HEK293 (cell line): ENCODE measurements around the gene ACTA1.

Source experiments
- HIC1 ChIP-seq: fragments of 450-650 bp; formaldehyde crosslinking; IDR thresholded peaks from 2 replicates; pipeline ENCODE4 v1.5.1; 2016; ENCODE audit warnings: missing biosample characterization, missing genetic modification characterization
- MZF1 ChIP-seq: fragments of 450-650 bp; formaldehyde crosslinking; IDR thresholded peaks from 2 replicates; pipeline ENCODE4 v1.5.1; 2017; ENCODE audit warnings: missing biosample characterization, missing genetic modification characterization, borderline replicate concordance
- PRDM1 ChIP-seq: fragments of 450-650 bp; formaldehyde crosslinking; IDR thresholded peaks from 2 replicates; pipeline ENCODE4; 2016; ENCODE audit warnings: missing biosample characterization, missing genetic modification characterization
- PRDM10 ChIP-seq: fragments of 450-650 bp; formaldehyde crosslinking; IDR thresholded peaks from 2 replicates; pipeline ENCODE4 v1.5.1; 2016; ENCODE audit warnings: missing biosample characterization, missing genetic modification characterization
- PRDM4 ChIP-seq: fragments of 450-650 bp; formaldehyde crosslinking; IDR thresholded peaks from 2 replicates; pipeline ENCODE4 v1.5.1; 2017; ENCODE audit warnings: missing biosample characterization, missing genetic modification characterization
- REST ChIP-seq: fragments of 450-650 bp; formaldehyde crosslinking; IDR thresholded peaks from 2 replicates; pipeline ENCODE4 v1.5.1; 2016; ENCODE audit warnings: missing biosample characterization, missing genetic modification characterization
- SALL2 ChIP-seq: fragments of 450-650 bp; formaldehyde crosslinking; IDR thresholded peaks from 2 replicates; pipeline ENCODE4 v1.5.0; 2017; ENCODE audit warnings: missing biosample characterization, mild to moderate bottlenecking, missing genetic modification characterization, borderline replicate concordance
- SETDB1 ChIP-seq: IDR thresholded peaks from one replicate; pipeline ENCODE4 v1.6.1; 2017; ENCODE audit warnings: mild to moderate bottlenecking, low read length, moderate library complexity, mixed read lengths; ENCODE audit not compliant: insufficient read length
- TRIM28 ChIP-seq: IDR thresholded peaks from 2 replicates; pipeline ENCODE4 v1.6.1; 2011; ENCODE audit warnings: low read length, control low read depth, borderline replicate concordance
- WT1 ChIP-seq: fragments of 450-650 bp; formaldehyde crosslinking; IDR thresholded peaks from 2 replicates; pipeline ENCODE4 v1.5.1; 2016; ENCODE audit warnings: missing biosample characterization, missing genetic modification characterization
- ZFP37 ChIP-seq: fragments of 450-650 bp; formaldehyde crosslinking; IDR thresholded peaks from 2 replicates; pipeline ENCODE4 v1.5.1; 2016; ENCODE audit warnings: missing biosample characterization, missing genetic modification characterization
- ZIC2 ChIP-seq: fragments of 450-650 bp; formaldehyde crosslinking; IDR thresholded peaks from 2 replicates; pipeline ENCODE4 v1.5.1; 2016; ENCODE audit warnings: missing biosample characterization, missing genetic modification characterization
- ZNF169 ChIP-seq: fragments of 450-650 bp; formaldehyde crosslinking; IDR thresholded peaks from 2 replicates; pipeline ENCODE4 v1.5.1; 2016; ENCODE audit warnings: missing biosample characterization, missing genetic modification characterization
- ZNF184 ChIP-seq: fragments of 450-650 bp; IDR thresholded peaks from 2 replicates; pipeline ENCODE4 v1.5.1; 2018; ENCODE audit warnings: missing biosample characterization, mild to moderate bottlenecking, missing genetic modification characterization
- ZNF239 ChIP-seq: fragments of 450-650 bp; formaldehyde crosslinking; IDR thresholded peaks from 2 replicates; pipeline ENCODE4 v1.5.1; 2016; ENCODE audit warnings: missing biosample characterization, missing genetic modification characterization
- ZNF350 ChIP-seq: fragments of 450-650 bp; formaldehyde crosslinking; IDR thresholded peaks from 2 replicates; pipeline ENCODE4 v1.5.0; 2017; ENCODE audit warnings: missing biosample characterization, mild to moderate bottlenecking, missing genetic modification characterization
- ZNF404 ChIP-seq: fragments of 450-650 bp; formaldehyde crosslinking; IDR thresholded peaks from 2 replicates; pipeline ENCODE4 v1.5.1; 2017; ENCODE audit warnings: missing biosample characterization, missing genetic modification characterization
- ZNF530 ChIP-seq: fragments of 450-650 bp; formaldehyde crosslinking; IDR thresholded peaks from 2 replicates; pipeline ENCODE4 v1.5.1; 2016; ENCODE audit warnings: low read depth, missing biosample characterization, missing genetic modification characterization
- ZNF555 ChIP-seq: fragments of 450-650 bp; formaldehyde crosslinking; conservative IDR thresholded peaks from 2 replicates; pipeline ENCODE4 v1.5.1; 2017; ENCODE audit warnings: missing biosample characterization, mild to moderate bottlenecking, missing genetic modification characterization, inconsistent platforms
- ZNF580 ChIP-seq: fragments of 450-650 bp; formaldehyde crosslinking; IDR thresholded peaks from 2 replicates; pipeline ENCODE4 v1.5.1; 2016; ENCODE audit warnings: missing biosample characterization, missing genetic modification characterization
- ZNF585B ChIP-seq: fragments of 450-650 bp; formaldehyde crosslinking; IDR thresholded peaks from 2 replicates; pipeline ENCODE4 v1.5.1; 2016; ENCODE audit warnings: missing biosample characterization, missing genetic modification characterization
- ZNF624 ChIP-seq: fragments of 450-650 bp; formaldehyde crosslinking; IDR thresholded peaks from 2 replicates; pipeline ENCODE4 v1.5.1; 2017; ENCODE audit warnings: missing biosample characterization, missing genetic modification characterization
- ZNF654 ChIP-seq: fragments of 450-650 bp; formaldehyde crosslinking; IDR thresholded peaks from 2 replicates; pipeline ENCODE4 v1.5.1; 2016; ENCODE audit warnings: low read depth, missing biosample characterization, missing genetic modification characterization
- ZNF658 ChIP-seq: fragments of 450-650 bp; formaldehyde crosslinking; IDR thresholded peaks from 2 replicates; pipeline ENCODE4; 2016; ENCODE audit warnings: missing biosample characterization, missing genetic modification characterization
- ZNF701 ChIP-seq: fragments of 450-650 bp; formaldehyde crosslinking; IDR thresholded peaks from 2 replicates; pipeline ENCODE4 v1.5.1; 2016; ENCODE audit warnings: missing biosample characterization, missing genetic modification characterization
- ZNF792 ChIP-seq: fragments of 450-650 bp; formaldehyde crosslinking; IDR thresholded peaks from 2 replicates; pipeline ENCODE4 v1.5.1; 2016; ENCODE audit warnings: missing biosample characterization, missing genetic modification characterization
- ZSCAN4 ChIP-seq: fragments of 450-650 bp; formaldehyde crosslinking; IDR thresholded peaks from 2 replicates; pipeline ENCODE4 v1.5.1; 2017; ENCODE audit warnings: missing biosample characterization, missing genetic modification characterization

The ACTA1 gene

GRCh38 chr1:229410692-229411433 lies 23.0 kb downstream of the ACTA1 start (continued):
- TF ChIP-seq PRDM10 (tag by site-specific recombination): peak; percentile 45; the same call in 1 of the 2 replicates
- no peak for TF ChIP-seq ZSCAN4 (tag by site-specific recombination)
- TF ChIP-seq ZNF624: no peak
- no peak for TF ChIP-seq ZNF580 (tag by site-specific recombination)
- no peak for TF ChIP-seq ZNF654 (tag by site-specific recombination)
- no peak for TF ChIP-seq PRDM1 (tag by site-specific recombination)
- no peak for TF ChIP-seq ZNF239 (tag by site-specific recombination)
- TF ChIP-seq ZNF404 (tag by site-specific recombination): no peak
- TF ChIP-seq PRDM4 (tag by site-specific recombination): no peak
- no peak for TF ChIP-seq SALL2 (tag by site-specific recombination)
- no peak for TF ChIP-seq ZNF701 (tag by site-specific recombination)
- peak; percentile 91 for TF ChIP-seq WT1 (tag by site-specific recombination)
- no peak for TF ChIP-seq ZNF350 (tag by site-specific recombination)
- TF ChIP-seq ZNF530 (tag by site-specific recombination): no peak
- no peak for TF ChIP-seq ZNF555 (tag by site-specific recombination)
- peak; percentile 61; the same call in 1 of the 2 replicates for TF ChIP-seq HIC1 (tag by site-specific recombination)
- TF ChIP-seq ZNF169 (tag by site-specific recombination): no peak
- TF ChIP-seq ZFP37 (tag by site-specific recombination): no peak
- peak; percentile 98 for TF ChIP-seq ZIC2 (tag by site-specific recombination)
- no peak for TF ChIP-seq ZNF184
- TF ChIP-seq ZNF585B (tag by site-specific recombination): no peak
- TF ChIP-seq MZF1 (tag by site-specific recombination): peak; percentile 46; the same call in 1 of the 2 replicates
- TF ChIP-seq SETDB1: no peak
- no peak for TF ChIP-seq ZNF658 (tag by site-specific recombination)
- no peak for TF ChIP-seq ZNF792 (tag by site-specific recombination)
- no peak; the same call in 1 of the 2 replicates for TF ChIP-seq TRIM28
- no peak for TF ChIP-seq REST (tag by site-specific recombination)
